ENCODE results near the gene NYNRIN.

NYNRIN gene

DNA sequence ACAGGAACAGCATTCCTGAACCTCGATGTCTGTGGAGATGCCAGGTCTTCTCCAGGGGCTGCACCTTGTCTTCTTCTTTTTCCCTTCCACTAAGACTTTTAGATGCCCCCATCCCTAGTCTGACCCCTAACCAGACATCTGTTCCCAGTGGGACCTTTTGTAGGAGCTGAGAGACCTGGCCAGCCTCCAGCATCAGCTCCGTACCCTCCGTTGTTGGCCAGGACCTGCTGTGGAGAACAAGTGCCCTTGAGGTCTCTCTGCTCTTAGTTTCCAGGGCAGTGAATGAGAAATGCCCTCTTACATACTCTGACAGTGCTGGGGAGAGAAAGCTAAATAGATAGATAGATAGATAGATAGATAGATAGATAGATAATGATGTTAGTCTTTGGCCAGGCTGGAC, 60.5 kb downstream of the NYNRIN start:
- no peak for DNase-seq

DNA sequence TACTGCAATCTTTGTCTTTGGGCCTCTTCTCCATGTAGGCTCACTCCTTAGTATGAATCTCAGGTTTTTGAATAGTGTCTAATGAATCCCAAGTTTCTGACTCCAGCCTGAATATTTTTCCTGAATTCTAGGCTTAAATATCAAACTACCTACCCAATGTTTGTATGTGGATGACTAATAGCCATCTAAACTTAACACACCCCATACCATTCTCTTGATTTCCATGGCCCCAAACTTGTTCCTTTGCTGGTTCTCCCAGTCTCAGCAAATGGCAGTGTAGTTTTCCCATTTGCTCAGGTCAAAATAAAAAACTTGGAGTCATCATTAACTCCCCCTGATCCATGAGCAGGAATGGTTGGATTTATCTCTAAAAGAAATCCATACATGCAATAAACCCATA, 62.5 kb downstream of the NYNRIN start:
- no peak for DNase-seq

DNA sequence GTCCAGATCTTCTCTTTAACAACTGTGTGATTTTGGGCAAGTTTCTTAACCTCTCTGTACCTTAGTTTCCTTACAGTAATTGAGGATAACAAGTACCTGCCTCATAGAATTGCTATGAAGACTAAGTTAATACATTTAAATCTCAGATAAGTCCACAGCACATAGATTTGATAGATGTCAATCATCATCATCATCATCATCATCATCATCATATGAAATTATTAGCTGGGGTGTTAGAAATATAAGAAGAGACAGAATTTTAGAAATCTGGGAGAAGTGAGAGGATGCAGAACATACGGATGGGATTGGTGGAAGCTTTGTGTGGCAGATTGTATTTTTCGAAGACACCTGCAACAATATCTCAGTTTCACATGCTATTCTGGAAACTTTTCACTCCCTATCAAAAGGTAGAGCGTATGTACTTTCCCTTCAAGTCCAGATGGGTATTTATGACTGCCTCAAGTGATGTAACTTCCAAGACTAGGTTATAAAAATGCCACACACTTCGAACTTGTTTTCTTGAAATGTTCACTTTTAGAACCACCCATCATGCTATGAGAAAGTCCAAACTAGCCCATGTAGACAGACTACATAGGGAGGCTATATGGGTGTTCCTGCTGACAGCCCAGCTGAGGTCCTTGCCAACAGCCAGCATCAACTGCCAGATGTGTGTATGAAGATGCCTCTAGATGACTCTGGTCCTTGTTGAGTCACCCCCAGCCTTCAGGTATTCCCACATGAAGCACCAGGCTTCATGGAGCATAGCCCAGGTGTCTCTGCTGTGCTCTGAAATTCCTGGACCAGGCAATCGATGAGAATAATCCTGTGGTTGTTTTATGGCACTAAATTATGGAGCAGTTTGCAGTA, 64.4 kb downstream of the NYNRIN start:
- DNase-seq = no peak

- no peak for DNase-seq
Measured at GRCh38 chr14:24463884-24464785, 65.3 kb downstream of the NYNRIN start.

GRCh38 chr14:24465368-24465767, 66.6 kb downstream of the NYNRIN start:
- DNase-seq = no peak

DNA sequence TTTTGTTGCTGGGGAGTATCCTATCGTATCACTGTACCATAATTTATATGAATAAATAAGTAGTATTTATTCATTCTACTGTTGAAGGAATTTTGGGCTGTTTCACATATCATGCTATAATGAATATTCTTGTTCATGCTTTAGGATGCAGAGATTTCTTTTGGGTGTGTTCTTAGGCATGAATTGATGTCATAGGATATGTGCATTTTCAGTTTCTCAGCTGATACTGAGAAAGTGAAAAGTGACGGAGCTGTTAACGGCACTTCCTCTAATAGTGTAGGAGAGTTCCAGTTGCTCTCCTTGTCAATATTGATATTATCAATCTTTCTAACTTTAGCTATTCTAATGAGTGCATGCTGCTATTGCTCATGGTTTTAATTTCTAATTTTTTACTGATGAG, 67.0 kb downstream of the NYNRIN start:
- no peak for DNase-seq
